Epithelial cell of proximal tubule (primary cell): ENCODE results near the gene LIPC. TPM values are rescaled to one million over a fixed set of nuclear protein-coding genes. Genes with fewer than 3 reads are reported as not detected.

Source experiments
- DNase-seq: peaks from one replicate; pipeline ENCODE4 v3.0.0-alpha.2; 2011; ENCODE audit warnings: low read depth
- H3K4me3 ChIP-seq: 2 replicates; pipeline ENCODE4 v1.5.1; 2011; ENCODE audit warnings: low read depth, mild to moderate bottlenecking, low read length
- CTCF ChIP-seq: conservative IDR thresholded peaks from 2 replicates; pipeline ENCODE4 v1.5.1; 2012; ENCODE audit warnings: low read depth, mild to moderate bottlenecking, low read length
- total RNA-seq: library from RNA; depleted of rRNA; stranded (reverse); fragments of >200 nt; gene quantifications from 2 replicates; pipeline ENCODE4 v1.2.3, GENCODE V29; 2015

Gene LIPC
- total RNA-seq, 1 donor from 2014 or later: 12.9 TPM

- DNase-seq: no peak
- no peak overlapping the region for H3K4me3 ChIP-seq
- no peak for TF ChIP-seq CTCF
Observed at GRCh38 chr15:58423205-58423604, 8.6 kb upstream of the LIPC start.

- DNase-seq: no peak
- TF ChIP-seq CTCF: no peak
Observed at GRCh38 chr15:58423831-58424608, 7.8 kb upstream of the LIPC start.

GRCh38 chr15:58424722-58425121, 7.1 kb upstream of the LIPC start:
- no peak for TF ChIP-seq CTCF
- DNase-seq: no peak
- no peak overlapping the region for H3K4me3 ChIP-seq

More at GRCh38 chr15:58423831-58424608, 7.8 kb upstream of the LIPC start:
- no peak overlapping the region for H3K4me3 ChIP-seq

- no peak for TF ChIP-seq CTCF
- H3K4me3 ChIP-seq: no peak overlapping the region
- no peak for DNase-seq
Observed at GRCh38 chr15:58425185-58425584, 6.6 kb upstream of the LIPC start.

- no peak overlapping the region for H3K4me3 ChIP-seq
- no peak for DNase-seq
- TF ChIP-seq CTCF: no peak
Observed at GRCh38 chr15:58425834-58426233, 6.0 kb upstream of the LIPC start.

GRCh38 chr15:58426501-58426900, 5.3 kb upstream of the LIPC start:
- no peak for DNase-seq
- H3K4me3 ChIP-seq: no peak overlapping the region
- TF ChIP-seq CTCF: no peak

- no peak for TF ChIP-seq CTCF
- no peak for DNase-seq
- no peak overlapping the region for H3K4me3 ChIP-seq
Observed at GRCh38 chr15:58427987-58428386, 3.8 kb upstream of the LIPC start.
